Mesothelial cell of epicardium (in vitro differentiated cells): Measurements from ENCODE around the gene DCP1A. TPM values are rescaled to one million over a fixed set of nuclear protein-coding genes. Genes with fewer than 3 reads are reported as not detected.
A peak's percentile ranks its signal among the peaks of the same experiment; 100 is the strongest.

Source experiments
- DNase-seq, 2 experiments: peaks; one replicate each; pipeline ENCODE4 v3.0.0; 2021; ENCODE audit warnings: low spot score in 2 of 2; ENCODE audit not compliant: unreplicated experiment in 2 of 2
- H3K27ac Mint-ChIP-seq: 2 replicates; pipeline ENCODE4 v1.8.0; 2021; ENCODE audit warnings: mixed read lengths
- H3K27me3 Mint-ChIP-seq: 2 replicates; pipeline ENCODE4 v1.8.0; 2021; ENCODE audit warnings: low read depth, mixed read lengths
- H3K36me3 Mint-ChIP-seq: 2 replicates; pipeline ENCODE4 v1.8.0; 2021; ENCODE audit warnings: mixed read lengths
- H3K4me1 Mint-ChIP-seq: 2 replicates; pipeline ENCODE4 v1.8.0; 2021; ENCODE audit warnings: mixed read lengths
- H3K4me3 Mint-ChIP-seq: 2 replicates; pipeline ENCODE4 v1.8.0; 2021; ENCODE audit warnings: mild to moderate bottlenecking, moderate library complexity, mixed read lengths
- H3K9me3 Mint-ChIP-seq: 2 replicates; pipeline ENCODE4 v1.8.0; 2021; ENCODE audit warnings: mixed read lengths
- total RNA-seq: library from RNA; stranded (reverse); gene quantifications from 3 replicates; pipeline ENCODE4 v1.2.1, GENCODE V29; 2021
- TF ChIP-seq, protein P1 (sequence below): fragments of 200-600 bp; sonication (generic); IDR thresholded peaks from one replicate; pipeline ENCODE4 v1.5.0; 2021; ENCODE audit warnings: antibody characterized with exemption; ENCODE audit not compliant: unreplicated experiment

DCP1A gene
- total RNA-seq, 1 donor from 2014 or later: 38.8 TPM

DNA sequence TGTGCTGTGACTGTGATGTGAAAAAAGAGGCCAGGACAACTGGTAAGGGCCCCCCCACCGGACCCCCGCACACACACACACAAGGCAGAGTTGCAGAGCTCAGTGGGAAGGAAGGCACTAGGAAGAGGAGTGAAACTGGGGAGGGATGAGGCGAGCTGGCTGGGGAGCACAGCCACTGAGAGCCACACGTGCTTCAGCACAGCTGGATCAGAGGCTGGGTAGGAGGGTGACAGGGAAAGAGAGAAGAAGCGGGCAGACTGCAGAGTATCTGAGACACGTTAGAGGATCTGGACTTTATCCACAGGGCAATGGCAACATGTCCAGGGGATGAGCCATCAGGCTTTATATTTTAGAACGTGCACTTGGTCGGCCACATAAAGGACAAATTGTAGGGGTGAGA is 53.5 kb downstream of the DCP1A start:
- Mint-ChIP-seq H3K36me3 (peaks cover 10% of the 10 kb centered on the region), H3K4me1 (no peaks in the 10 kb centered on the region), H3K4me3 (no peak overlapping the region), H3K27me3 (no peaks in the 10 kb centered on the region), H3K9me3 (no peaks in the 10 kb centered on the region), H3K27ac (no peak overlapping the region)
- DNase-seq: no peak
- TF ChIP-seq, protein P1, sequence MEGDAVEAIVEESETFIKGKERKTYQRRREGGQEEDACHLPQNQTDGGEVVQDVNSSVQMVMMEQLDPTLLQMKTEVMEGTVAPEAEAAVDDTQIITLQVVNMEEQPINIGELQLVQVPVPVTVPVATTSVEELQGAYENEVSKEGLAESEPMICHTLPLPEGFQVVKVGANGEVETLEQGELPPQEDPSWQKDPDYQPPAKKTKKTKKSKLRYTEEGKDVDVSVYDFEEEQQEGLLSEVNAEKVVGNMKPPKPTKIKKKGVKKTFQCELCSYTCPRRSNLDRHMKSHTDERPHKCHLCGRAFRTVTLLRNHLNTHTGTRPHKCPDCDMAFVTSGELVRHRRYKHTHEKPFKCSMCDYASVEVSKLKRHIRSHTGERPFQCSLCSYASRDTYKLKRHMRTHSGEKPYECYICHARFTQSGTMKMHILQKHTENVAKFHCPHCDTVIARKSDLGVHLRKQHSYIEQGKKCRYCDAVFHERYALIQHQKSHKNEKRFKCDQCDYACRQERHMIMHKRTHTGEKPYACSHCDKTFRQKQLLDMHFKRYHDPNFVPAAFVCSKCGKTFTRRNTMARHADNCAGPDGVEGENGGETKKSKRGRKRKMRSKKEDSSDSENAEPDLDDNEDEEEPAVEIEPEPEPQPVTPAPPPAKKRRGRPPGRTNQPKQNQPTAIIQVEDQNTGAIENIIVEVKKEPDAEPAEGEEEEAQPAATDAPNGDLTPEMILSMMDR: no peak

DNA sequence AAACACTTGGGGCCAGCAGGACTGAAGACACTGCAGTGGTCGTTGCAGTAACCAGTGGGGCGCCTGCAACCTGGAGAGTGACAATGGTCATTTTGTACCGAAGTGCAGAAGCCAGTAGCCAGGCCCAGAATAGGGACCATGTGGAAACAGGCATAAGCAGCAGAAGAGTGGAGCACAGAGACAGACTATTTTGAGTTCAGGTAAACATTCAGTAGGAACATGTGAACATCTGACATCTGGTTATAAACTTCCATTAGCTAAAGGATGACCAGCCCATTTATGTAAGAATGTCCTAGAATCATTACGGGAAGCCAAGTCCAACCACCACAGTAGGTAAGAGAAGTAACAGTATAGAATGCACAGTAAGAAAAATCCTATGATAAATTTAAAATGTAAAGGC is 59.1 kb downstream of the DCP1A start:
- peaks cover 21% of the 10 kb centered on the region for H3K36me3 Mint-ChIP-seq
- no peaks in the 10 kb centered on the region for H3K27me3 Mint-ChIP-seq
- DNase-seq: no peak
- no peak overlapping the region for H3K4me3 Mint-ChIP-seq
- no peaks in the 10 kb centered on the region for H3K4me1 Mint-ChIP-seq
- H3K9me3 Mint-ChIP-seq: no peaks in the 10 kb centered on the region
- TF ChIP-seq, protein P1: no peak
- H3K27ac Mint-ChIP-seq: no peak overlapping the region

DNA sequence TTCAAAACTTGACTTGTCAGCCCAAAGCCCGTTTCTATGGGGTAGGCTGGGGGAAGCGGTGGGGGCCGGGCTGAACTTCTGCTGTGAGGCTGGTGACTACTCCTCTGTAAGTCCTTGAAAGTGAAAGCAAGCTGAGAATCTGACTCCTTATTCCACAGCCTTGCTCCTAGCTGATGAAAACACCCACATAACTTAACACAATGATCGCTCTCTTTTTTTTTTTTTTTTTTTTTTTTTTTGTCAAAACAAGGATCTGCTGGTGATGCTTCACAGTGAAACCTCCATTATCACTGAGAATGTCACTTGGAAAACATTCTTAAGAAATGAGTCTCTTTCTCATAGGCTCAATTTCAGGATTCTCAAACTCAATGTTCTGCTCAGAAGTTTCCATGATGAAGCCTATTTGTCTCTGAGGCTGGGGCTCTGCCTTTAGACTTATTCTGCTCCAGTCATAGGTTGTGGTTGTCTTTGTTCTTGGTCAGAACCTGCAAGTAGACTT is 60.2 kb downstream of the DCP1A start:
- peak overlapping the region; percentile 21 for H3K27ac Mint-ChIP-seq
- TF ChIP-seq, protein P1: no peak
- H3K4me3 Mint-ChIP-seq: no peak overlapping the region
- DNase-seq: no peak
- H3K36me3 Mint-ChIP-seq: peaks cover 24% of the 10 kb centered on the region
- H3K9me3 Mint-ChIP-seq: no peaks in the 10 kb centered on the region
- H3K4me1 Mint-ChIP-seq: no peaks in the 10 kb centered on the region
- no peaks in the 10 kb centered on the region for H3K27me3 Mint-ChIP-seq

DNA sequence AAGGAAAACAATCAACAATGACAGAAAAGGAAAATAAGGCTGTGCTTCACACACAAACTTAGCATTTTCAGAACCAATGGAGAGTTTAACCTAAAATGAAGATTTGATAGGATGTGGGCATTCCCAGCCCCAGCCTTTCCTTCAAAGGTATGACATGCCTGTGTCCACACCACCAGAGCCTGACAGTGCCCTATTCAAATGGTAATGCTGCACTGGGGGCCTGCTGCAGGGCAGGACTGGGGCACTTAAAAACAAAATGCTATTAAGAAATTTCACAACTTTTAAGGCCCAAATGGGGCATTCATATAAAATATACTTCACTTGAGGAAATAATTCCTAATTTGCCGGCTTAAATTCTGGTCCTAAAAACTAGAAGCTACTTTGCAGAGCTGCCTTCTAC is 60.6 kb downstream of the DCP1A start:
- H3K4me1 Mint-ChIP-seq: no peaks in the 10 kb centered on the region

DNA sequence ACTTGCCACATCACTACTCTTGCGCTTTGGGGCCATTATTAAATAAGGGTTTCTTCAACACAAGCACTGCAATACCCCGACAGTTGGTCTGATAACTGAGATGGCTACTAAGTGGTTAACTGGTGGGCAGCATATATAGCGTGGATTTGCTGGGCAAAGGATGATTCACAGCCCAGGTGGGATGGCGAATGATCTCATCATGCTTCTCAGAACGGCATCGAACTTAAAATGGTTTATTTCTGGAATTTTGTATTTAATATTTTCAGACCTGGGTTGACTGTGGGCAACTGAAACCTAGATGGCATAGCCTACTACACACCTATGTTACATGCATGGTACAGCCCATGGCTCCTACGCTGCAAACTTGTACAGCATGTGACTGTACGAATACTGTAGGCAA is 64.8 kb downstream of the DCP1A start:
- TF ChIP-seq, protein P1: no peak
- DNase-seq: no peak
- Mint-ChIP-seq H3K27ac (no peak overlapping the region), H3K36me3 (peaks cover 15% of the 10 kb centered on the region), H3K4me3 (no peak overlapping the region), H3K9me3 (no peaks in the 10 kb centered on the region), H3K4me1 (no peaks in the 10 kb centered on the region), H3K27me3 (no peaks in the 10 kb centered on the region)

More for the DNA sequence above, 60.6 kb downstream of the DCP1A start:
- Mint-ChIP-seq H3K4me3 (no peak overlapping the region), H3K36me3 (peaks cover 24% of the 10 kb centered on the region), H3K27ac (peak overlapping the region; percentile 21), H3K9me3 (no peaks in the 10 kb centered on the region), H3K27me3 (no peaks in the 10 kb centered on the region)
- TF ChIP-seq, protein P1: no peak
- no peak for DNase-seq

DNA sequence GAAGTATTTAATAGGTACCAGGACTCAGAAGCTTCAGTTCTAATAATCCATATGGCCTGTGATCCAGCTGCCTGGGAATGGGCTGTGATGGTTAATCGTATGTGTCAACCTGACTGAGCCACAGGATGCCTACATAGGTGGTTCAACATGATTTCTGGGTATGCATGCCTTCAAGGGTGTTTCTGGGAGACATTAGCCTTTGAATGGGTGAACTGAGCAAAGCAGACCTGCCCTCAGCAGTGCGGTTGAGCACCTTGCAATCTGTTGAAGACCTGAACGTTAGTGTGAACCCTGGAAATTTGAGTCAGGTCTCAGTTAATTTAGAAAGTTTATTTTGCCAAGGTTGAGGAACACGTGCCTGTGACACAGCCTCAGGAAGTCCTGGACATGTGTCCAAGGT is 68.7 kb downstream of the DCP1A start:
- Mint-ChIP-seq H3K27me3 (no peaks in the 10 kb centered on the region), H3K36me3 (peaks cover 7% of the 10 kb centered on the region), H3K4me1 (no peaks in the 10 kb centered on the region), H3K27ac (no peak overlapping the region), H3K9me3 (no peaks in the 10 kb centered on the region), H3K4me3 (no peak overlapping the region)
- TF ChIP-seq, protein P1: no peak
- DNase-seq: no peak
